ENCODE results near the gene TMCC1.
A peak's percentile ranks its signal among the peaks of the same experiment; 100 is the strongest.

Gene TMCC1

DNA sequence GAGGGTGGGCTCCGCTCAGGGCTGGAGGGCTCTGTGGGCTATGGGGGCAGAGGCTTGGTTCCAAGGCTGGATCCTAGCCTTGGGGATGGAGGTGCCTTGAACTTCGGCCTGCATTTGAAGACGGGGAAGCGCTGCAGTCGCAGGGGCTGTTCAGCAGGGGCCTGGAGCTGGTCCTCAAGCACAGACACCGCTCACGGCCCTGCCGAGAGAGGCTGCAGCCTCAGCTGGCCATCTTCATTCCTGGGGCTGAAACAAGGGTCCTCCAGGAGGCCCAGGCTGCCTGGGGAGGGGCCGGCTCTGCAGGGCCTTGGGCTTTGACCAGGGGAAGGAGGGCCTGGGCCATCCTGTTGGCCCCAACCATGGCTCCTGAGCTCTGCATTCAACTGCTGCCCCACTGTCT, 261.5 kb downstream of the TMCC1 start:
- no peak for ATAC-seq
- no peak for TF ChIP-seq ARNTL (CRISPR knock-in tag; IDR thresholded peaks at IDR 0.05; ENCODE audit: borderline replicate concordance, low read depth)
- no peak for TF ChIP-seq RARB (CRISPR knock-in tag; IDR thresholded peaks at IDR 0.05)
- no peak for TF ChIP-seq ZC3H10 (CRISPR knock-in tag; IDR thresholded peaks at IDR 0.05)
- no peak for TF ChIP-seq PATZ1 (CRISPR knock-in tag; IDR thresholded peaks at IDR 0.05; ENCODE audit: borderline replicate concordance)
- no peak for TF ChIP-seq TCF4 (CRISPR knock-in tag; IDR thresholded peaks at IDR 0.05; ENCODE audit: borderline replicate concordance)
- TF ChIP-seq ZNF8 (CRISPR knock-in tag; IDR thresholded peaks at IDR 0.05), result no peak
- no peak for TF ChIP-seq ZFP3 (CRISPR knock-in tag; IDR thresholded peaks at IDR 0.05)
- no peak for TF ChIP-seq ZNF70 (CRISPR knock-in tag; IDR thresholded peaks at IDR 0.05)

GRCh38 chr3:129629011-129629410, 264.5 kb downstream of the TMCC1 start:
- TF ChIP-seq ZFP3 (CRISPR knock-in tag; IDR thresholded peaks at IDR 0.05) (no peak), ZNF8 (CRISPR knock-in tag; IDR thresholded peaks at IDR 0.05) (no peak), RARB (CRISPR knock-in tag; IDR thresholded peaks at IDR 0.05) (no peak), ARNTL (CRISPR knock-in tag; IDR thresholded peaks at IDR 0.05; ENCODE audit: borderline replicate concordance, low read depth) (no peak)
- ATAC-seq, result no peak

- TF ChIP-seq ZFP3 (CRISPR knock-in tag; IDR thresholded peaks at IDR 0.05) (no peak), ESRRG (CRISPR knock-in tag; IDR thresholded peaks at IDR 0.05) (no peak), ARNTL (CRISPR knock-in tag; IDR thresholded peaks at IDR 0.05; ENCODE audit: borderline replicate concordance, low read depth) (no peak), PATZ1 (CRISPR knock-in tag; IDR thresholded peaks at IDR 0.05; ENCODE audit: borderline replicate concordance) (no peak), CSDC2 (CRISPR knock-in tag; IDR thresholded peaks at IDR 0.05) (no peak), ZNF565 (CRISPR knock-in tag; conservative IDR thresholded peaks at IDR 0.05; ENCODE audit: low read depth) (no peak), ZNF70 (CRISPR knock-in tag; IDR thresholded peaks at IDR 0.05) (no peak), CSRNP3 (CRISPR knock-in tag; IDR thresholded peaks at IDR 0.05) (no peak), ISL1 (CRISPR knock-in tag; IDR thresholded peaks at IDR 0.05) (no peak), OSR1 (CRISPR knock-in tag; IDR thresholded peaks at IDR 0.05) (no peak), ZC3H10 (CRISPR knock-in tag; IDR thresholded peaks at IDR 0.05) (no peak), ZFP30 (CRISPR knock-in tag; IDR thresholded peaks at IDR 0.05) (no peak), TCF4 (CRISPR knock-in tag; IDR thresholded peaks at IDR 0.05; ENCODE audit: borderline replicate concordance) (no peak), ZNF8 (CRISPR knock-in tag; IDR thresholded peaks at IDR 0.05) (no peak), RARB (CRISPR knock-in tag; IDR thresholded peaks at IDR 0.05) (no peak)
- TF ChIP-seq, protein P1, sequence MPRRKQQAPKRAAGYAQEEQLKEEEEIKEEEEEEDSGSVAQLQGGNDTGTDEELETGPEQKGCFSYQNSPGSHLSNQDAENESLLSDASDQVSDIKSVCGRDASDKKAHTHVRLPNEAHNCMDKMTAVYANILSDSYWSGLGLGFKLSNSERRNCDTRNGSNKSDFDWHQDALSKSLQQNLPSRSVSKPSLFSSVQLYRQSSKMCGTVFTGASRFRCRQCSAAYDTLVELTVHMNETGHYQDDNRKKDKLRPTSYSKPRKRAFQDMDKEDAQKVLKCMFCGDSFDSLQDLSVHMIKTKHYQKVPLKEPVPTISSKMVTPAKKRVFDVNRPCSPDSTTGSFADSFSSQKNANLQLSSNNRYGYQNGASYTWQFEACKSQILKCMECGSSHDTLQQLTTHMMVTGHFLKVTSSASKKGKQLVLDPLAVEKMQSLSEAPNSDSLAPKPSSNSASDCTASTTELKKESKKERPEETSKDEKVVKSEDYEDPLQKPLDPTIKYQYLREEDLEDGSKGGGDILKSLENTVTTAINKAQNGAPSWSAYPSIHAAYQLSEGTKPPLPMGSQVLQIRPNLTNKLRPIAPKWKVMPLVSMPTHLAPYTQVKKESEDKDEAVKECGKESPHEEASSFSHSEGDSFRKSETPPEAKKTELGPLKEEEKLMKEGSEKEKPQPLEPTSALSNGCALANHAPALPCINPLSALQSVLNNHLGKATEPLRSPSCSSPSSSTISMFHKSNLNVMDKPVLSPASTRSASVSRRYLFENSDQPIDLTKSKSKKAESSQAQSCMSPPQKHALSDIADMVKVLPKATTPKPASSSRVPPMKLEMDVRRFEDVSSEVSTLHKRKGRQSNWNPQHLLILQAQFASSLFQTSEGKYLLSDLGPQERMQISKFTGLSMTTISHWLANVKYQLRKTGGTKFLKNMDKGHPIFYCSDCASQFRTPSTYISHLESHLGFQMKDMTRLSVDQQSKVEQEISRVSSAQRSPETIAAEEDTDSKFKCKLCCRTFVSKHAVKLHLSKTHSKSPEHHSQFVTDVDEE (CRISPR knock-in tag; IDR thresholded peaks at IDR 0.05), result no peak
- ATAC-seq, result no peak; the same call in 2 of the 3 replicates
Observed at GRCh38 chr3:129628169-129628522, 265.4 kb downstream of the TMCC1 start.

DNA sequence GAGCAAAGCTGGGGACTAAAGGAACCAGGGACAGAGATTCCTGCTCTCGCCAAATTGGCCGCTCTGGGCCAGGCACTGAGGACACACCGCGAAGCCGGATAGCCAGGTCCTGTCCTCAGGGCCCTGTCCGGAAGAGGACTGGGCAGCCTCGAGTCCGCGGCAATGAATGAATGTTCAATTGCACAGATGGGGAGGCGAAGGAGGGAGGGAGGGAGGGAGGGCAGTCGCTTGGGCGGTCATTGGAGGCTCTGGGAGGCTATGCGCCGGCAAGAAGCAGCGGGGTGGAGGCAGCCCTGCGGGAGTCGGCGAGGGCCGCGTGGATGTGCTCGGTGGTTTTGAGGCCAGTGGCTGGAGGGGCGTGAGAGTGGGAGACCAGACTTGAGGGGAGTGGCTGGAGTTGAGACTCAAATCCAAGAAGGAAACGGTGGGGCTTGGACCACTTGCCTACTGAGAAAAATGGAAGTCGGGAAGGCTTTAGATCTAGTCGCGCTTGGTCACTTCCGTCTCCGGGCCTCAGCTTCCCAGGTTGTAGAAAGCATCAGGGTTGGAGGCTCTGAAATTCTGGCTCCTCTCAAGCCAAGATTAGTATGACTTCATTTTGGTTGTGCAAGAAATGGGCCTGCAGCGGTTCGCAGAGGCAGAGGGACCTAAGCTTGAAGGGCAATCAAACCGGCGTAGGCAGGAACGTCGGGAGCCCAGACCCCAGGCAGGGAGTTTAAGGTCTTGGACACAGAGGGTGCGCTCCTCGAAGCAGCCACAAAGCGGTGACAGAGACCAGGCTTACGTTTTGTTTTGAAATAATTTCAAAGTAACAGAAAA, 266.0 kb downstream of the TMCC1 start:
- peak; percentile 60 for ATAC-seq
- TF ChIP-seq, protein P1 (CRISPR knock-in tag; IDR thresholded peaks at IDR 0.05), result no peak
- TF ChIP-seq RARB (CRISPR knock-in tag; IDR thresholded peaks at IDR 0.05), result no peak
- no peak for TF ChIP-seq ISL1 (CRISPR knock-in tag; IDR thresholded peaks at IDR 0.05)
- no peak for TF ChIP-seq ARNTL (CRISPR knock-in tag; IDR thresholded peaks at IDR 0.05; ENCODE audit: borderline replicate concordance, low read depth)
- TF ChIP-seq SNAI2 (CRISPR knock-in tag; IDR thresholded peaks at IDR 0.05), result no peak
- no peak for TF ChIP-seq TOX (CRISPR knock-in tag; IDR thresholded peaks at IDR 0.05; ENCODE audit: borderline replicate concordance)
- TF ChIP-seq, protein P2, sequence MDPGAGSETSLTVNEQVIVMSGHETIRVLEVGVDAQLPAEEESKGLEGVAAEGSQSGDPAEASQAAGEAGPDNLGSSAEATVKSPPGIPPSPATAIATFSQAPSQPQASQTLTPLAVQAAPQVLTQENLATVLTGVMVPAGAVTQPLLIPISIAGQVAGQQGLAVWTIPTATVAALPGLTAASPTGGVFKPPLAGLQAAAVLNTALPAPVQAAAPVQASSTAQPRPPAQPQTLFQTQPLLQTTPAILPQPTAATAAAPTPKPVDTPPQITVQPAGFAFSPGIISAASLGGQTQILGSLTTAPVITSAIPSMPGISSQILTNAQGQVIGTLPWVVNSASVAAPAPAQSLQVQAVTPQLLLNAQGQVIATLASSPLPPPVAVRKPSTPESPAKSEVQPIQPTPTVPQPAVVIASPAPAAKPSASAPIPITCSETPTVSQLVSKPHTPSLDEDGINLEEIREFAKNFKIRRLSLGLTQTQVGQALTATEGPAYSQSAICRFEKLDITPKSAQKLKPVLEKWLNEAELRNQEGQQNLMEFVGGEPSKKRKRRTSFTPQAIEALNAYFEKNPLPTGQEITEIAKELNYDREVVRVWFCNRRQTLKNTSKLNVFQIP (CRISPR knock-in tag; IDR thresholded peaks at IDR 0.05; ENCODE audit: borderline replicate concordance, low read depth), result no peak
- no peak for TF ChIP-seq TCF4 (CRISPR knock-in tag; IDR thresholded peaks at IDR 0.05; ENCODE audit: borderline replicate concordance)
- TF ChIP-seq PPARA (CRISPR knock-in tag; IDR thresholded peaks at IDR 0.05; ENCODE audit: borderline replicate concordance), result no peak
